ENCODE data around the gene DNAJC24. TPM values are rescaled to one million over a fixed set of nuclear protein-coding genes. Genes with fewer than 3 reads are reported as not detected.

DNAJC24 gene
- total RNA-seq, 2 donors from 2014 or later = 10.5 to 18.9 TPM

DNA sequence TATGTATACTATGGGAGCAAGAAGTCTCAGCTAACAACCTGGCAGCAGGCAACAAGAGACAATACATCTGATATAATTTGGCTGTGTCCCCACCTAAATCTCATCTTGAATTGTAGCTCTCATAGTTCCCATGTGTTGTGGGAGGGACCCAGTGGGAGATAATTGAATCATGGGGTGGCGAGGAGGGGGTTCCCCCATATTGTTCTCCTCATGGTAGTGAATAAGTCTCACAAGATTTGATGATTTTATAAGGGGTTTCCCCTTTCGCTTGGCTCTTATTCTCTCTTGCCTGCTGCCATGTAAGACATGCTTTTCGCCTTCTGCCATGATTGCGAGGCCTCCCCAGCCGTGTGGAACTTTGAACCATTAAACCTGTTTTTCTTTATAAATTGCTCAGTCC lies 6.2 kb downstream of the DNAJC24 start:
- H3K4me1 Mint-ChIP-seq = peaks cover 21% of the 10 kb centered on the region
- H3K27ac Mint-ChIP-seq = no peak overlapping the region
- peak; percentile 72 for ATAC-seq (replicated peaks)

DNA sequence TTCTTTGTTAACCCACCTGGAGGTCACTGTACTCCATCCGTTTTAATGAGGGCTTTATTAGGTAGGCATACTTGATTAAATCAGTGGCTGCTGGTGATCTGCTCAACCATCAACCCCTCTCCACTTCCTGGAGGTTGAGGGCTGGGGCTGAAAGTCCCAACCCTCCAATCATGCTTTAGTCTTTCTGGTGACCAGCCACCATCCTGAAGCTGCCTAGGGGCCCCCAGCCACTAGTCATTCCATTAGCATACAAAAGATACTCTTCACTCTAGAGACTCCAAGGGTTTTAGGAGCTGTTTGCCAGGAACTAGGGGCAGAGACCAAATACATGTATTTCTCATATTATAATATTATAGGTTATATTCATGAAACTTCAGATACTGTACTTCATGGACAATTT lies 13.5 kb downstream of the DNAJC24 start:
- H3K4me3 Mint-ChIP-seq = no peak overlapping the region
- peaks cover 9% of the 10 kb centered on the region for H3K4me1 Mint-ChIP-seq
- no peak for ATAC-seq (replicated peaks)
- H3K9me3 Mint-ChIP-seq = no peaks in the 10 kb centered on the region
- no peaks in the 10 kb centered on the region for H3K27me3 Mint-ChIP-seq
- H3K36me3 Mint-ChIP-seq (ENCODE audit: low read depth) = no peaks in the 10 kb centered on the region
- H3K27ac Mint-ChIP-seq = no peak overlapping the region

More for the DNA sequence above, 6.2 kb downstream of the DNAJC24 start:
- no peaks in the 10 kb centered on the region for H3K27me3 Mint-ChIP-seq
- H3K4me3 Mint-ChIP-seq = no peak overlapping the region
- H3K36me3 Mint-ChIP-seq (ENCODE audit: low read depth) = peaks cover 43% of the 10 kb centered on the region
- H3K9me3 Mint-ChIP-seq = no peaks in the 10 kb centered on the region

DNA sequence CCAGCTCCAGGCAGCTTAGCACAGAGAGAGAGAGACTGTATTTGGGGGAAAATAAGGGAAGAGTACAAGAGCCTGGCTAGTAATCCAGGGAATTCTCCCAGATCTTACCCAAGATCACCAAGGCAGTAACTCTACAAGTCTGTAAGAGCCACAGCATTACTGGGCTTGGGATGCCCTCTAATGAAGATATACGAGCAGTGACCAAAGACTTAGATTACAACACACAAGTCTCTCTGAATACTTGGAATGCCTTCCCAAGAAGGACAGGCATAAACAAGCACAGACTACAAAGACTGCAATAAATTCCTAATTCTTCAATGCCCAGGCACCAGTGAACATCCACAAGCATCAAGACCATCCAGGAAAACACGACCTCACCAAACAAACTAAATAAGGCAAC lies 17.7 kb downstream of the DNAJC24 start:
- ATAC-seq (replicated peaks) = no peak
- Mint-ChIP-seq H3K36me3 (ENCODE audit: low read depth) (no peaks in the 10 kb centered on the region), H3K4me3 (no peak overlapping the region), H3K9me3 (peaks cover 3% of the 10 kb centered on the region), H3K4me1 (peaks cover 9% of the 10 kb centered on the region), H3K27ac (no peak overlapping the region), H3K27me3 (no peaks in the 10 kb centered on the region)

DNA sequence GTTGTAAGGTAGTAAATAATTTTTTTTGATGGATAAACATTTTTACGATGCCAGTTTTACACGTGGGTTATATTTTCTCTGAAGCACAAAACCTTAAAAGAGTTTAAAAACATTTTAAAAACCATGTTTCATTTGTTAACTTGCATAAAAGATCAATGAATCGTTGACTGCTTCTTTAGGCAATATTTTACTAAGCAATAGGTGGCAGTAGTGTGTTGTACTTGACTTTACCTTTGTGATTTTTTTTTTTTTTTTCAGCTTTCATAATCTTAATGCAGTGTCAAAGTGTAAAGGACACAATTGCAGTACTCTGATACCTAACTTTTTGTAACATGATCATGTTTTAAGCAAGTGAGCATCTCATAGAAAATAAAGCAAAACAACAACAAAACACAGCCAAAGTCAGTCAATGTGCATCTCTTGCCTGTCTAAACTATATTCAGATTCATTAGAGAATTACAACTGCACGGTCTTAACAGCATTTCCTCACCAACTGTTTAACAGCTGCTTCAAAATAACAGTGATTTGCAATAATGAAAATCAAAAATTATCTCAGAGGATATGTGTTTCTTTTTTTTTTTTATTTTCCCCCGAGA lies 27.7 kb downstream of the DNAJC24 start:
- Mint-ChIP-seq H3K4me3 (no peak overlapping the region), H3K27ac (no peak overlapping the region), H3K9me3 (peaks cover 4% of the 10 kb centered on the region)

DNA sequence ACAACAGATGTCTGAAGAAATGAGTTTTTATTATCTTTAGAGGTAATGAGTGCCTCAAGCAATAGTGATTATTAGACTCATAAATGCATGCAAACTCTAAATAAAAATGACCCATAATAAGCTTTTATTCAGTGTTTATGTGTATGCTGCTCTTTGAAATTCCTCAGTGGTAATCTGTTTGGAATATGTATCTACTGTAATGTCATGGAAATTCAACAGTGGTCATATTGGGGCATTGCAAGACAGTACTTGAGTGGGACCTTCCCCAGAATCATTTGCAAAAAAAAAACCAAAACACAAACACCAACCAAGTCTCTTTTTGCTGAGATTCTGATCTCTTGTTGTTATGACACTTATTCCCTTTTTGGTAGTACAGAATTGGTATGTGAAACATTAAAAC lies 35.0 kb downstream of the DNAJC24 start:
- Mint-ChIP-seq H3K36me3 (ENCODE audit: low read depth) (peaks cover 31% of the 10 kb centered on the region), H3K4me3 (no peak overlapping the region), H3K4me1 (no peaks in the 10 kb centered on the region), H3K9me3 (no peaks in the 10 kb centered on the region), H3K27ac (no peak overlapping the region), H3K27me3 (no peaks in the 10 kb centered on the region)
- no peak for ATAC-seq (replicated peaks)

More for the DNA sequence above, 27.7 kb downstream of the DNAJC24 start:
- Mint-ChIP-seq H3K27me3 (no peaks in the 10 kb centered on the region), H3K4me1 (no peaks in the 10 kb centered on the region), H3K36me3 (ENCODE audit: low read depth) (peaks cover 12% of the 10 kb centered on the region)
- no peak for ATAC-seq (replicated peaks)

DNA sequence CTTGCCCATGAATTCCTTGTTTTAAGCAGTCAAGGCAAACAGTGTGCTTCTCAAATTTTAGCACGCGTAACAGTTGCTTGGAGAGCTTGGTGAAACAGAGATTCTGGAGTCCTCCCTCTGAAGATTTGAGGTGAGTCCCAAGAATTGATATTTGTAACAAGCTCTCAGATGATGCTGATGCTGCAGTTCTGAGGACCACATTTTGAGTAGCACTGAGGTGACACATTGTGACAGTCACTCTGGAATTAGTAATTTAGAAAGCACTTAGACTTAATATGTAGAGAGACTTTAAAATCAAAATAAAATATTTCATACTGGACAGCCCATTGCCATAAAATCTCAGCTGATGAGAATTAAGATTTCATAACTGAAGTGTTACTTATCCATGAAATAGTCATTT lies 38.5 kb downstream of the DNAJC24 start:
- no peaks in the 10 kb centered on the region for H3K4me1 Mint-ChIP-seq
- peak; percentile 85 for ATAC-seq (replicated peaks)
- H3K27ac Mint-ChIP-seq = no peak overlapping the region
- no peaks in the 10 kb centered on the region for H3K27me3 Mint-ChIP-seq
- H3K4me3 Mint-ChIP-seq = no peak overlapping the region
- H3K9me3 Mint-ChIP-seq = no peaks in the 10 kb centered on the region
- H3K36me3 Mint-ChIP-seq (ENCODE audit: low read depth) = peaks cover 29% of the 10 kb centered on the region

DNA sequence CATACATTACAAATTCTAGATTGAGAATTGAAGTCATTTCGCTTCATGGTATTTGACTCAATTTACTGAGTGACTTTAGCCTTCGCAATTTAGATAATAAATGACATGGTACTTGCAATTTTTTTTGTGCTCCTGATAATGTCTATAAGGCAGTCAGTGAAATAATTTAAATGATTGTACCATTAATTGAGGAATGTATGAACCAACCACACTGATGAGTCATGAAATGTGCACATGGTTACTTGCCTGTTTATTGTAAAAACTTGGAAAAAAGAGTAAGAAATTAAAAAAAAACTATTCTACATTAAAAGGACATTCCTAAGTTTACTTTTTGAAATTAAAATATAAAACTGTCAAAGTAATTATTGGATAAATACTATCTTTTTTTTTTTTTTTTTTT lies 43.3 kb downstream of the DNAJC24 start:
- Mint-ChIP-seq H3K27ac (no peak overlapping the region), H3K4me3 (no peak overlapping the region), H3K9me3 (no peaks in the 10 kb centered on the region), H3K27me3 (no peaks in the 10 kb centered on the region), H3K4me1 (no peaks in the 10 kb centered on the region), H3K36me3 (ENCODE audit: low read depth) (peaks cover 19% of the 10 kb centered on the region)
- no peak for ATAC-seq (replicated peaks)

DNA sequence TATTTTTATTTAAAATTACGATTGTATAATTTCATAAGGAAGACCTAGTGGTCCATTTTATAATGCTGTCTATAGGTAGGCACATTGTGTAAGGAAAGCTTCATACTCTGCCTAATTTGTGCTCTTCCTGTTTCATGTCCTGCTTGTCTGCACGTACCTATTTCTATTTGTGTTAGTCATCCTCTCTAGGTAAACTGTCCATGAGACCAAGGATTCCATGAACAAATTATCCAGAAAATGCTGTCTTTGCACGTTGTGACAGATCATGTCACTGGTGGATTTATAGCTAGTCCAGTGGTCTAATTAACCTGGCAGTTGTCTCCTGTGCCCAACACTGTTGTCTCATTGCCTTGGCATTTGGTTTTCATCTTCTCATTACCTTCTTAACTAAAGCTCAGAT lies 44.7 kb downstream of the DNAJC24 start:
- Mint-ChIP-seq H3K9me3 (no peaks in the 10 kb centered on the region), H3K4me3 (no peak overlapping the region), H3K4me1 (no peaks in the 10 kb centered on the region), H3K27ac (no peak overlapping the region), H3K27me3 (no peaks in the 10 kb centered on the region), H3K36me3 (ENCODE audit: low read depth) (peaks cover 12% of the 10 kb centered on the region)
- ATAC-seq (replicated peaks) = no peak

DNA sequence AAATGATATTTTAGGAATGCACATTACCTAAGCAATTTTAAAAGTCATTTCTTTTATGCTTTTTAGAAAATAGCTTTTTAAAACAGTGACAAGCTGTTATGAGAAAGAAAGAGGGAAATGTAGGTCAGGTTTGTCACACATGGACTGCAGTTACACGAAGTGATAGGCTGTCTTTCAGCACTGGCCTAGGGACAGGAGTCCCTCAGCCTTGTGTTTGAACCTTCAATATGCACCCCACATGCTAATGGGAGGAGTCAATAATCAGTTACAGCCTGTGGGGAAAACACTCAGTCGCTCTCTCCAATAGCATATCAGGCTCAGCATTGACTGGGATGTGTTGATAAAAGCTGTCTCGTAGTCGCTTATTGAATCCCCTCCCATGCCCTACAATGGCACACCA lies 45.8 kb downstream of the DNAJC24 start:
- Mint-ChIP-seq H3K4me3 (no peak overlapping the region), H3K36me3 (ENCODE audit: low read depth) (peaks cover 10% of the 10 kb centered on the region), H3K27me3 (no peaks in the 10 kb centered on the region), H3K27ac (no peak overlapping the region), H3K4me1 (no peaks in the 10 kb centered on the region), H3K9me3 (no peaks in the 10 kb centered on the region)
- ATAC-seq (replicated peaks) = no peak

DNA sequence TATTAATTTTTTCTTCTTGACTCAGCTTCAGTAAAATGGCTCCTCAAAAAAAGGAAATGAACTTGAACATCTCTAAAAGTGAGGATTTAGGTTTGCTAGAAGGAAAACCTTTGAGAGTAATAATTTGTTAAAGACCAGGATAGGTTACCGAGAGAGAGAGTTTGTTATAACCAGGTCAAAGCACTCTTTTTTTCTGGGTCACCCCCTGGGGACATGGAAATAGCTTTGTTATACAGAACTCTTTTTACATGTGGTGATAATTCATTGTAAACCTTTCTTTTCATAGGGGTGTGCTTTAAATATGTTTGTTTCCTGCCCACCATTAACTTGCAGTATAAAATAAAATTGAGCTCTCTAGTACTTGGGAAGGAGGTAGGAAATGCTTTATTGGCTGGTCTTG lies 47.7 kb downstream of the DNAJC24 start:
- Mint-ChIP-seq H3K27me3 (no peaks in the 10 kb centered on the region), H3K4me1 (no peaks in the 10 kb centered on the region)

DNA sequence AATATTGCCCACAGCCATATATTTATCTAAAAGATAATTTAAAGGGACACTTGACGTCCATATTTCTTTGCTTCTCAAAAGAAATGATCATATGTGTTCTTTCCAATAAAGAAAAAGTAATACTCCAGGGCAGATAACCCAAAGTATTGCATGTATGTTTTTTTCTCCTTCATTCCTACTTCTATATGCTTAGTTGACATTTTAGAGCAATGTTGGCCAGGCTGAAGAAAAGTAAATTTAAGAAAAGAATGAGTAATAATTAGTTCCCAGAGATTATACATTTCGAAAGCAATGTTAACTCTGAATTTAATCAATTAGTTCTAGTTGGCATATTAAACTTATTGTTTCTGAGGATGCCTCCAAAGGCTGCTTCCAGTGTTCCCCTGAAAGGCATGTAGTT lies 48.2 kb downstream of the DNAJC24 start:
- no peaks in the 10 kb centered on the region for H3K27me3 Mint-ChIP-seq
- no peak for ATAC-seq (replicated peaks)
- H3K4me3 Mint-ChIP-seq = no peak overlapping the region
- H3K27ac Mint-ChIP-seq = no peak overlapping the region
- H3K9me3 Mint-ChIP-seq = no peaks in the 10 kb centered on the region
- no peaks in the 10 kb centered on the region for H3K36me3 Mint-ChIP-seq (ENCODE audit: low read depth)
- H3K4me1 Mint-ChIP-seq = no peaks in the 10 kb centered on the region

More for the DNA sequence above, 47.7 kb downstream of the DNAJC24 start:
- Mint-ChIP-seq H3K9me3 (no peaks in the 10 kb centered on the region), H3K4me3 (no peak overlapping the region), H3K27ac (no peak overlapping the region), H3K36me3 (ENCODE audit: low read depth) (no peaks in the 10 kb centered on the region)
- no peak for ATAC-seq (replicated peaks)

DNA sequence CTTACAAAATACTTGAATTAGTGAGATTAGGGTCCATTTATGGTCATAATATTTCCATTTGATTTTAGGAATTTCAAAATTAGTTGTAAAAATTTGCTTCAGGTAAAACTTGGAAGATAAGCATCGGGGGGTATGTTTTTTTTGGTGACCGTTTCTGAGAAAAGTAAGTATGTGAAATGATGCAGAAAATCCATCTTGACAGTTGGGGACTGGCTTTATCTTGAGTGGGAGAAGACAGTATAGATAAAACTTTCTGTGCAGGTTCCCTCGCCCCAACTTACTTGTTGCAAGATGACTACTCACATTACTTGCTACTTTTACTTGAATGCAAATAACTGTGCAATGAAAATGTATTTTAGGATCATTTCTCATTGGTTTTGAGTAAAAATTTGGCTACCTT lies 49.5 kb downstream of the DNAJC24 start:
- H3K36me3 Mint-ChIP-seq (ENCODE audit: low read depth) = no peaks in the 10 kb centered on the region
- ATAC-seq (replicated peaks) = no peak
- H3K27me3 Mint-ChIP-seq = no peaks in the 10 kb centered on the region

DNA sequence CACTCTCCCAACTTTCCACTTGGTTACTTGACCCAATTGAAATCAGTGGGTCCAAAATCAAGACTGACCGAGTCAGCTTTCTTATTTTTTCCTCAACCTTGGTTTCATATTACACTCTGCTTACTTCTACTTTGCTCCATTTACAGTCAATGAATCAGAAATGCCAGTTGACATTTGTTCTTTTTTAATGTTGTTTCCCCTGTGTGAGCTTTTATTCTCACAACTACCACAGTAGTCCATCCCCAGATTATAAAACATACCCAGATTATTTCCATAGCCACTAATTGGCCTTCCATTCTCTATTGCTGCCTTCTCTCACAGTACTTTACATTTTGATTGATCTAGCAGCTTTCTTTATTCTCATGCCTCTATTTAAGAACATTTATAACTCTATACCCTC lies 50.0 kb downstream of the DNAJC24 start:
- Mint-ChIP-seq H3K4me1 (no peaks in the 10 kb centered on the region), H3K9me3 (no peaks in the 10 kb centered on the region), H3K27me3 (no peaks in the 10 kb centered on the region), H3K27ac (no peak overlapping the region), H3K36me3 (ENCODE audit: low read depth) (no peaks in the 10 kb centered on the region), H3K4me3 (no peak overlapping the region)
- ATAC-seq (replicated peaks) = no peak

More for the DNA sequence above, 49.5 kb downstream of the DNAJC24 start:
- Mint-ChIP-seq H3K4me1 (no peaks in the 10 kb centered on the region), H3K27ac (no peak overlapping the region), H3K9me3 (no peaks in the 10 kb centered on the region), H3K4me3 (no peak overlapping the region)

DNA sequence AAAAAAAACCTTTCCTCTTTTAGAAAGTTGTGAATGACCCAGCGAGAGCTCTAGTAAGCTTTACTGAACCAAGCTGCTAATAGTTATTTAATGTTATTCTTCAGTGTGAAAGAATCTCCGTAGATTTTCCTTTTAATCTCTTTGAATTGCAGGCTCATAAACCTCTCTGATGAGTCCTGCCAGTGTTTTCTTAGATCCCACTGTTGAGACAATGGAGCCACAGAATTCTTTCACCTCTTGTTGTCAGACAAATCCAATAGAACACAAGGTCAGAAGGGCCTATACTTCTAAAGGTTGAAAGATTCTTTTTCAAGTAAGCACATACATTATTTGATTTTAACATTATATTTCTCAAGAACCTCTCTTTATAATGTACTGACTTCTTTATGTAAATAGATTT lies 52.2 kb downstream of the DNAJC24 start:
- no peak for ATAC-seq (replicated peaks)
- Mint-ChIP-seq H3K4me1 (no peaks in the 10 kb centered on the region), H3K36me3 (ENCODE audit: low read depth) (peaks cover 6% of the 10 kb centered on the region), H3K4me3 (no peak overlapping the region), H3K9me3 (no peaks in the 10 kb centered on the region), H3K27ac (no peak overlapping the region), H3K27me3 (no peaks in the 10 kb centered on the region)

DNA sequence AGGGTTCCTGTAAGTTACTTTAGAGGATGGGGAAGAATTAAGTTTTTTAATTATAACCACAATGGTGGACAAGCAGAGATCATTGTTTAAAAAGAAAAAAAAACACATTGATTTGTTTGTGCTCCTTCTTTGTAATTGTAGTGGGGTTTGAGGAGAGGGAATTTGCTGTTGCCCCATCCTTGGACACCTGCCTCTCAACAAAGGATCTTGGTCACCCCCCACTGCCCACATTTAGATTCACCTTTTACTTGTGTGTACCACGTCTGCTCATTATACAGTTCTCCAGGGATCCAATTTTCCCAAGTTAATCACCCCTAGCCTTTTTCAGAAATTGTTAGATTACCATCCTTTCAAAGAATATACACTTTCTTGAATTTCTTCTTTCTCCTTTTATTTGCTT lies 53.0 kb downstream of the DNAJC24 start:
- ATAC-seq (replicated peaks) = no peak
- peaks cover 11% of the 10 kb centered on the region for H3K36me3 Mint-ChIP-seq (ENCODE audit: low read depth)
- H3K4me3 Mint-ChIP-seq = no peak overlapping the region
- no peaks in the 10 kb centered on the region for H3K27me3 Mint-ChIP-seq
- no peaks in the 10 kb centered on the region for H3K4me1 Mint-ChIP-seq
- H3K27ac Mint-ChIP-seq = no peak overlapping the region
- H3K9me3 Mint-ChIP-seq = no peaks in the 10 kb centered on the region

DNA sequence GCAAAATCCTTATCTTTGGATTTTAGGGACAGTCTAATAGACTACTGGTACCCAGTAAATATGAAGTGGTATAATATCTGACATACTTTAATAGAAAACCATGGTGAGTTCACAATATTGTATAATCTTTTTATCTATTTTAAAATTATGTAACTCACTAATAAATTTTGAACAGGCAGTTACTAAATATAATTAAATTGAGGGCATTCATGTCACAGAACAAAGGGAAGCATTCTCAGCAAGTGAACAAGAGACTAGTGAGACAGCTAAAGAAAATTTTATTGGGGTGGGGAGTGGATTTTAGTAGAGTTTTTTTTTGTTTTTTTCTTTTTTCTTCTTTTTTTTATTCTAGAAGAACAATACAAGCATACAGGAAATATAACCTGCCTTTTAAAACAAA lies 55.0 kb downstream of the DNAJC24 start:
- Mint-ChIP-seq H3K4me1 (no peaks in the 10 kb centered on the region), H3K9me3 (no peaks in the 10 kb centered on the region), H3K4me3 (no peak overlapping the region), H3K36me3 (ENCODE audit: low read depth) (peaks cover 25% of the 10 kb centered on the region), H3K27me3 (no peaks in the 10 kb centered on the region), H3K27ac (no peak overlapping the region)
- ATAC-seq (replicated peaks) = no peak

Measured in activated T-helper 17 cell treated with anti-CD3 and anti-CD28 coated beads, Interleukin-2, amount 50 U/mL, for 72 hours (primary cell).